Left ventricle myocardium inferior (tissue), 1 donor: ENCODE results near the gene S100G. TPM values are rescaled to one million over a fixed set of nuclear protein-coding genes. Genes with fewer than 3 reads are reported as not detected.

ENCODE experiments used
- DNase-seq: peaks from one replicate; pipeline ENCODE4 v3.0.0-alpha.2; 2020
- H3K27ac ChIP-seq: fragments of 200-600 bp; replicated peaks from 2 replicates; pipeline ENCODE4 v1.8.0; 2021
- H3K27me3 ChIP-seq: fragments of 200-600 bp; 2 replicates; pipeline ENCODE4 v1.8.0; 2021; ENCODE audit warnings: low read depth
- H3K36me3 ChIP-seq: fragments of 200-600 bp; 2 replicates; pipeline ENCODE4 v1.8.0; 2021
- H3K4me1 ChIP-seq: fragments of 200-600 bp; 2 replicates; pipeline ENCODE4 v1.8.0; 2021
- H3K4me3 ChIP-seq: fragments of 200-600 bp; 2 replicates; pipeline ENCODE4 v1.8.0; 2021; ENCODE audit warnings: mild to moderate bottlenecking, moderate library complexity
- H3K9me3 ChIP-seq: fragments of 200-600 bp; replicated peaks from 2 replicates; pipeline ENCODE4 v1.8.0; 2021
- intact Hi-C: fragments of 100-400 bp; cut with micrococcal nuclease; formaldehyde crosslinking; loops from one replicate; pipeline ENCODE4 v1.11.0; 2022
- microRNA-seq: library from miRNA; unstranded; fragments of <30 nt; microRNA quantifications from one replicate; pipeline ENCODE4 v1.2.0, GENCODE V29; 2020
- total RNA-seq: library from RNA; stranded (reverse); fragmentation: NEBNext Ultra II Directional; extraction: Animal tissue kit (Norgen Biotek cat#: 25700); gene quantifications from one replicate; pipeline ENCODE4 v1.2.1, GENCODE V29; 2021
- TF ChIP-seq, protein P1 (sequence below): fragments of 200-600 bp; IDR thresholded peaks from 2 replicates; pipeline ENCODE4 v1.8.0; 2021; ENCODE audit warnings: antibody characterized with exemption, mild to moderate bottlenecking, borderline replicate concordance
- donor health status: DM: no; HTN: yes; CAD: no; lungs with severe emphysema.

Gene S100G
- total RNA-seq, 1 donor from 2014 or later = not detected

GRCh38 chrX:16696956-16697355, 47.0 kb downstream of the S100G start:
- Histone ChIP-seq H3K4me3 (no peak overlapping the region), H3K4me1 (no peaks in the 10 kb centered on the region), H3K27me3 (no peaks in the 10 kb centered on the region), H3K27ac (no peak overlapping the region), H3K36me3 (peaks cover 8% of the 10 kb centered on the region), H3K9me3 (no peaks in the 10 kb centered on the region)
- TF ChIP-seq, protein P1, sequence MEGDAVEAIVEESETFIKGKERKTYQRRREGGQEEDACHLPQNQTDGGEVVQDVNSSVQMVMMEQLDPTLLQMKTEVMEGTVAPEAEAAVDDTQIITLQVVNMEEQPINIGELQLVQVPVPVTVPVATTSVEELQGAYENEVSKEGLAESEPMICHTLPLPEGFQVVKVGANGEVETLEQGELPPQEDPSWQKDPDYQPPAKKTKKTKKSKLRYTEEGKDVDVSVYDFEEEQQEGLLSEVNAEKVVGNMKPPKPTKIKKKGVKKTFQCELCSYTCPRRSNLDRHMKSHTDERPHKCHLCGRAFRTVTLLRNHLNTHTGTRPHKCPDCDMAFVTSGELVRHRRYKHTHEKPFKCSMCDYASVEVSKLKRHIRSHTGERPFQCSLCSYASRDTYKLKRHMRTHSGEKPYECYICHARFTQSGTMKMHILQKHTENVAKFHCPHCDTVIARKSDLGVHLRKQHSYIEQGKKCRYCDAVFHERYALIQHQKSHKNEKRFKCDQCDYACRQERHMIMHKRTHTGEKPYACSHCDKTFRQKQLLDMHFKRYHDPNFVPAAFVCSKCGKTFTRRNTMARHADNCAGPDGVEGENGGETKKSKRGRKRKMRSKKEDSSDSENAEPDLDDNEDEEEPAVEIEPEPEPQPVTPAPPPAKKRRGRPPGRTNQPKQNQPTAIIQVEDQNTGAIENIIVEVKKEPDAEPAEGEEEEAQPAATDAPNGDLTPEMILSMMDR = no peak
- intact Hi-C loops = no loop called here
- DNase-seq = no peak

- Histone ChIP-seq H3K4me3 (no peak overlapping the region), H3K4me1 (no peaks in the 10 kb centered on the region), H3K9me3 (no peaks in the 10 kb centered on the region), H3K27ac (no peak overlapping the region), H3K36me3 (no peaks in the 10 kb centered on the region), H3K27me3 (no peaks in the 10 kb centered on the region)
- TF ChIP-seq, protein P1 = no peak
- DNase-seq = no peak
- intact Hi-C loops = no loop called here
Measured at GRCh38 chrX:16699389-16699788, 49.4 kb downstream of the S100G start.

DNA sequence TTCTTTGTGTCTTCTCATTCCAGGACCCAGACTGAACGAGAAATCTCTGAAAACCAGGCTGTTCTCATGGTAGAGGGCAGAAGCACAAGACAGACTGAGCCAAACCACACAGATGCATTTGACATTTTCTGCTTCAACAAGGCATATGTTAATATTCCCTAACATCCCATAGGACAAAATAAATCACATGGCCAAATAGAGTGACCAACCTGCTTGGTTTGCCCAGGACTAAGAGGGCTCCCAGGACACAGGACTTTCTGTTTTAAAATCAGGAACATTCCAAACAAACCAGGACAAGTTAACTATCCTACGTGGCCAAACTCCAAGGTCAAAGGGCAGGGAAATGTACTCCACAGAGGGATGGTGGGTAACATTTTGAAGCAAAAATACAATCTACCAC, 50.8 kb downstream of the S100G start:
- no peak for DNase-seq
- intact Hi-C loops = no loop called here
- no peak overlapping the region for H3K4me3 ChIP-seq

DNA sequence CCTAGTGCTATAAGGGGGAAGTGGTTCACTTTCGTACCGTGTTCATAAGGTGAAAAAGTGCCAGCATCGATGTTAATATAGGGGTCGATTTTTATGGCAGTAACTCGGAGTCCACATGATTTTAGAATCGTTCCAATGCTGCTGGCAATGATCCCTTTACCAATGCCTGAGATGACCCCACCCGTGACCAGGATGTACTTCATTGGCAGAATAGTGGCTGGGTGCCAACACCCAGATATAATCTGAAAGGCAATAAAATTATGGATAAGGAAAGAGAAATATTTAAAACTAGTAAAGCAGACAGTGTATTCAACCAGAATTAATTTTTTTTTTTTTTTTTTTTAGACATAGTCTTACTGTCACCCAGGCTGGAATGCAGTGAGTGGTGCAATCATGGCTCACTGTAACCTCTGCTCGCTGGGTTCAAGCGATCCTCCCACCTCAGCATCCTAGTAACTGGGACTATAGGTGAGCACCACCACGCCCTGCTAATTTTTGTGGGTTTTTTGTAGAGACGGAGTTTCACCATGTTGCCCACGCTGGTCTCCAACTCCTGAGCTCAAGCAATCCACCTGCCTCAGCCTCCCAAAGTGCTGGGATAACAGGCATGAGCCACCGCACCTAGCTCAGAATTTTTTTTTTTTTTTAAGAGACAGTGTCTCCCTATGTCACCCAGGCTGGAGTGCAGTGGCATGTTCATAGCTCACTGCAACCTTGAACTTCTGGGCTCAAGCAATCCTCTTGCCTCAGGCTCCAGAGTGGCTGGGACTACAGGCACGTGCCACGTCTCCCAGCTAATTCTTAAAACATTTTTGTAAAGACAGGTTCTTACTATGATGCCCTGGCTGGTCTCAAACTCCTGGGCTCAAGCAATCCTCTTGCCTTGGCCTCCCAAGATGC, 53.0 kb downstream of the S100G start:
- Histone ChIP-seq H3K27ac (no peak overlapping the region), H3K4me1 (no peaks in the 10 kb centered on the region), H3K9me3 (no peaks in the 10 kb centered on the region), H3K27me3 (no peaks in the 10 kb centered on the region), H3K36me3 (peaks cover 2% of the 10 kb centered on the region), H3K4me3 (no peak overlapping the region)
- no peak for DNase-seq
- intact Hi-C loops = no loop called here
- TF ChIP-seq, protein P1 = no peak

More for the DNA sequence above, 50.8 kb downstream of the S100G start:
- Histone ChIP-seq H3K9me3 (no peaks in the 10 kb centered on the region), H3K4me1 (no peaks in the 10 kb centered on the region), H3K27ac (no peak overlapping the region), H3K27me3 (no peaks in the 10 kb centered on the region), H3K36me3 (no peaks in the 10 kb centered on the region)
- TF ChIP-seq, protein P1 = no peak

Small RNA genes within 50 kb of the gene (microRNA-seq; reads per million reads assigned to microRNA genes)
- not detected for gene MIR548AM

Other genes with a start within 250 kb of the S100G start
- 4.9 TPM for gene CTPS2, start 62.5 kb downstream of the S100G start, total RNA-seq
- gene SYAP1, start 69.5 kb downstream of the S100G start, total RNA-seq = 18.1 TPM
- 5.1 TPM for gene TXLNG, start 136.3 kb downstream of the S100G start, total RNA-seq
- 115 TPM for gene RBBP7, start 220.2 kb downstream of the S100G start, total RNA-seq